ENCODE measurements around the gene OTOA. TPM values are rescaled to one million over a fixed set of nuclear protein-coding genes. Genes with fewer than 3 reads are reported as not detected.

OTOA gene
- total and polyA plus RNA-seq, 2 of the 13 experiments (the other 11 are each of a cell fraction or from before 2014, with no cell fraction given): 0.05 to 0.15 TPM

- TF ChIP-seq ZBTB49 (CRISPR knock-in tag; IDR thresholded peaks at IDR 0.05; ENCODE audit: borderline replicate concordance): no peak
- TF ChIP-seq HMG20B (CRISPR knock-in tag; conservative IDR thresholded peaks at IDR 0.05): 0 out of 2 replicates have a peak, but pooled peaks have one; percentile 21
- no peak for TF ChIP-seq THYN1 (CRISPR knock-in tag; IDR thresholded peaks at IDR 0.05; ENCODE audit: borderline replicate concordance, low read depth)
- peak; percentile 90 for TF ChIP-seq ZFP37 (CRISPR knock-in tag; IDR thresholded peaks at IDR 0.05; ENCODE audit: borderline replicate concordance)
- 0 out of 2 replicates have a peak, but pooled peaks have one; percentile 11 for TF ChIP-seq ZNF7 (CRISPR knock-in tag; IDR thresholded peaks at IDR 0.05)
- no peak for TF ChIP-seq MTF1 (CRISPR knock-in tag; IDR thresholded peaks at IDR 0.05)
- 0 out of 2 replicates have a peak, but pooled peaks have one; percentile 61 for TF ChIP-seq BCL3 (CRISPR knock-in tag; IDR thresholded peaks at IDR 0.05)
- peak; percentile 77; the same call in 1 of the 2 replicates for TF ChIP-seq BORCS8-MEF2B (CRISPR knock-in tag; IDR thresholded peaks at IDR 0.05)
- TF ChIP-seq TGIF2 (CRISPR knock-in tag; IDR thresholded peaks at IDR 0.05): no peak
- TF ChIP-seq THRA (CRISPR knock-in tag; IDR thresholded peaks at IDR 0.05; ENCODE audit: borderline replicate concordance): 0 out of 2 replicates have a peak, but pooled peaks have one; percentile 16
- TF ChIP-seq ZNF318 (CRISPR knock-in tag; IDR thresholded peaks at IDR 0.05): 0 out of 2 replicates have a peak, but pooled peaks have one; percentile 34
- TF ChIP-seq SIX4 (CRISPR knock-in tag; IDR thresholded peaks at IDR 0.05): peak; percentile 20; the same call in 1 of the 2 replicates
- TF ChIP-seq LRRFIP1 (CRISPR knock-in tag; conservative IDR thresholded peaks at IDR 0.05): 0 out of 2 replicates have a peak, but pooled peaks have one; percentile 54
Measured at GRCh38 chr16:21685034-21685455, 21.3 kb downstream of the OTOA start (continued).
